Measurements from ENCODE around the gene RGS9.
"Not testable (repeated sequence)": the region's sequence is repeated elsewhere in the genome, so short reads cannot be mapped to it uniquely, and the experiment has no call there.

RGS9 gene

DNA sequence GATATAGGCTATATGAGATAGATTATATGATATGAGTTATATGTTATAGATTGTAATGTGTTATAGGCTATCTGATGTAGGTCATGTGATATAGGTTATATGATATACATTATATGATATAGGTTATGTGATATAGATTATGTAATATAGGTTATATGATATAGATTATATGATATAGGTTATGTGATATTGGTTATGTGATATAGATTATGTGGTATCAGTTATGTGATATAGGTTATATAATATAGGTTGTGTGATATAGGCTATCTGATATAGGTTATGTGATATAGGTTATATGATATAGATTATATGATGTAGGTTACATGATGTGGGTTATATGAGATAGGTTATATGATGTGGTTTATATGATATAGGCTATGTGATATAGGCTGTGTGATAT is 68.5 kb downstream of the RGS9 start:
- no peak for DNase-seq (ENCODE audit: low read depth in 1 of 2, low spot score in 1 of 2)

DNA sequence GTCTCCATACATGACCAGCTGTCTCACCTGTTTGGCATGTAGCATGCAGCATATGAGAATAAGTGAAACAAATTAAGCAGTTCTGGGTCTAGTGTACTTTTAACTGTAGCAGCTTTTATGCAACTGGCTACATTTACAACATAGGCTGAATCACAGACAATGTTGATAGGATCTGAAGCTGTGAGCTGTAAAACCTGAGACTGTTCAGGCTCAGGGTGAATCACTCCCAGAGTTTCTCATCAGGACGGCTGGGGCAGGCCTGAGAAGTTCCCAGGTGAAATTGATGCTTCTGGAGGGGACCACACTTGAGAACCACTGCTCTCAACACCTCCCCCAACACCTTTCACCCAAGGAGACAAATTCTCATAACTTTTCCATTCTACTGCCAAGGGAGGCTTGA is 70.3 kb downstream of the RGS9 start:
- not testable (repeated sequence) for DNase-seq (ENCODE audit: low read depth in 1 of 2, low spot score in 1 of 2)

GRCh38 chr17:65208717-65209116 is 71.5 kb downstream of the RGS9 start:
- DNase-seq (ENCODE audit: low read depth in 1 of 2, low spot score in 1 of 2): no peak

DNA sequence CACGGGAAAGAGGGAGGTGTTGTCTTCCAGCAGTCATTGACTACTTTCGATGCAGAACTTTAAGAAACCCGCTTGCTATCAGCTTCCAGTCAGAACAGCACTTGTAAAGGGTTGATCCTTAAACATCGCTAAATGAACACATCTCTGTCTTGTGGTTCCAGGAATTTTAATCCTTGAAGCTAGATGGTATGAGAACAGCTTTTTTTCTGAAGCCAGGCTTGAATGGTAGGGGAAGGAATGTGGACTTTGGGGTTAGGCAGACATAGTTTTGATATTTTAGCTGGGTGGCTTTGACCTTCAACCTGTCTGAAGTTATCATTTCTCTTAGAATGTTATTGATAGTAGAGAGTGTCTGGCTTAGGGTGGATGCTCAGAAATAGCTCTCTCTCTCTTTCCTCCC is 81.1 kb downstream of the RGS9 start:
- no peak for DNase-seq (ENCODE audit: low read depth in 1 of 2, low spot score in 1 of 2)

- DNase-seq (ENCODE audit: low read depth in 1 of 2, low spot score in 1 of 2): no peak
Measured at GRCh38 chr17:65219124-65219523, 82.0 kb downstream of the RGS9 start.

DNA sequence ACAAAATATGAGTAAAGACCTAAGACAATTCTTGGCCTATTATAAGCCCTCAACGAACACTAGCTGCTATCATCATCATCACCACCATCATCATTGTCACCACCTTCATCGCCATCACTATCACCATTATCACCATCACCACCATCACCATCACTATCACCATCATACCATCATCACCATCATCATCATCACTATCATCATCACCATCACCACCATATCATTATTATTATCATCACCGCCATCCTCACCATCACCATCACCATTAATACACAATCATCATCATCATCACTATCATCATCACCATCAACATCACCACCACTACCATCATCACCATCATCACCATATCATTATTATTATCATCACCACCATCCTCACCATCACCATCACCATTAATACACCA is 82.5 kb downstream of the RGS9 start:
- DNase-seq (ENCODE audit: low read depth in 1 of 2, low spot score in 1 of 2): no peak

GRCh38 chr17:65220732-65221131 is 83.6 kb downstream of the RGS9 start:
- no peak for DNase-seq (ENCODE audit: low read depth in 1 of 2, low spot score in 1 of 2)

- no peak for DNase-seq (ENCODE audit: low read depth in 1 of 2, low spot score in 1 of 2)
Measured at GRCh38 chr17:65222214-65222738, 85.1 kb downstream of the RGS9 start.

DNA sequence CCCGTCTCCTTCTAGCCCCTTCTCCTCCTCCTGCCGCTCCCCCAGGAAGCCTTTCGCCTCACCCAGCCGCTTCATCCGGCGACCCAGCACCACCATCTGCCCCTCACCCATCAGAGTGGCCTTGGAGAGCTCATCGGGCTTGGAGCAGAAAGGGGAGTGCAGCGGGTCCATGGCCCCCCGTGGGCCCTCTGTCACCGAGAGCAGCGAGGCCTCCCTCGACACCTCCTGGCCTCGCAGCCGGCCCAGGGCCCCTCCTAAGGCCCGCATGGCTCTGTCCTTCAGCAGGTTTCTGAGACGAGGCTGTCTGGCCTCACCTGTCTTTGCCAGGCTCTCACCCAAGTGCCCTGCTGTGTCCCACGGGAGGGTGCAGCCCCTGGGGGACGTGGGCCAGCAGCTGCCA is 87.9 kb downstream of the RGS9 start:
- DNase-seq (ENCODE audit: low read depth in 1 of 2, low spot score in 1 of 2): no peak

DNA sequence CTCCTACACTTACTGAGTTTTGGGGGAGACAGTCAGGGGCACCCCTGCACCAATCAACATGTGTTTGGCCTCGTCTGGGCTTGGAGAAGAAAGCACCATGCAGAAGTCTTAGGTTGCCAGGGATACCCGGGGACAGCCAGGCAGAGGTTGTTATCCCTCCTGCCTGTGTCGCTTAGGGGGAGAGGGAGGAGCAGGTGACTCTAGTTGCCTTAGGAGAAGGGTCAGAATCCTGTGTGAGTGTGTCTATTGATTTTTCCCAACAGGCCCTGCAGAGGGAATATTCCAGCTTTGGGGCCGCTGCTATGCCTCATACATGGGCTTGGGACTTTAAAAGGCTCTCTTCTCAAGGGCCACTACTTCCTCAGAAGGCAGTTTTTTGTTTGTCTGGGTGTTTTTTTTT is 89.1 kb downstream of the RGS9 start:
- no peak for DNase-seq (ENCODE audit: low read depth in 1 of 2, low spot score in 1 of 2)

- no peak for DNase-seq (ENCODE audit: low read depth in 1 of 2, low spot score in 1 of 2)
Measured at GRCh38 chr17:65227637-65228036, 90.5 kb downstream of the RGS9 start.

DNA sequence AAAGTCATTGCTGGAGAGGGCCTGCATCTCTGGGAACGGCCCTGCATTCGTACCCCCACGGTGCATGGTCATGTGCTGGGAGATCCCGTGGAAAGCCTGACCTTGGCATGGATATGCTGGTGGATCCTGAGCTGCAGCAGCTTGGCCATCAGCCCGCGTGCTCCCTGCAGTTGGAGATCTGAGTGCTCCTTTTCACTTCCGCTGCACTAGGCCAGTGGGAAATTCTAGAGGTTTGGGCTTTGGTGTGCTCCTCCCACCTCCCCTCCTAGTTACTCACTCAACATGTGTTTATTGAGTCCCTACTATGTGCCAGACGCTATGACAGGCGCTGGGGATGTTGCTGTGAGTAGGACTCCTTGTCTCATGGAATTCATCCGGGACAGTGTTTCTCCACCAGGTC is 91.1 kb downstream of the RGS9 start:
- no peak for DNase-seq (ENCODE audit: low read depth in 1 of 2, low spot score in 1 of 2)

DNA sequence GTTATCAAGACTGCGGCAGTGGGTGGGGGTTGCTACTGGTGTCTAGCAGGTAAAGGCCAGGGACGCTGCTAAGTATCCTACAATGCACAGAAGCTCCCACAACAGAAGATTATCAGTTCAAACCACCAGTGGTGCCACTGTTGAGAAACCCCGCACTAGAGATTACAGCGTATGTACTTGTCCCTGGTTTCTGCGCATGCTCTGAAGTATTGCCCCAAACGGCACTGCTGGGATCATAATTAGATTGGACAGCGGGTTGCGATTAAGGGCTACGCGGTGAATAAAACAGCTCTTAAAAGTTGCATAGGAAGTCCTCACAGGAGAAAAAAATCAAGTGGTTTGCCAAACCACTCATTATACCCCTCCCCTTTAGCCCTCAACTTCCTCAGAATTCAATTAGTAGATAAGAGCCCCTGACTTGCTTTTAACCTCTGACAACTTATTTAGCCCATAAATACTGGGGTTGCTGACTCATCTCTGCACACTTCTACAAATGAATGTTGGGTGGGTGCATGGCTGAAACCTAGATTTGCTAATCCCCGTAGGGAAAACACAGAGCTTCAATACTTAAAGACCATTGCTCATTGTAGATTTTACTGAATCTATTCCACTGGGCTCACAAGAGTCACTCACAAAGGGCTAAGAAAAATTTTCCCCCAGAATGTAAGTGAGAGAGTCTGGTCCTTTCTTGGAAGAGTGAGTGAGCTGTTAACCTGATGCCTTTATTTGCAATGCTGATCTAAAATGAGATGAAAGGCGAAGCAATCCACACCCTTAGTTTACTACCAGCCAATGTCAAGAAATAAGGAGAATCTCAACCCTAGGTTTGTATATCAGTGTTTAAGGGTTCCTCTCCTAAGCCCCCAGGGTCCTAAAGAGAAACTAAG is 91.8 kb downstream of the RGS9 start:
- no peak for DNase-seq (ENCODE audit: low read depth in 1 of 2, low spot score in 1 of 2)

DNA sequence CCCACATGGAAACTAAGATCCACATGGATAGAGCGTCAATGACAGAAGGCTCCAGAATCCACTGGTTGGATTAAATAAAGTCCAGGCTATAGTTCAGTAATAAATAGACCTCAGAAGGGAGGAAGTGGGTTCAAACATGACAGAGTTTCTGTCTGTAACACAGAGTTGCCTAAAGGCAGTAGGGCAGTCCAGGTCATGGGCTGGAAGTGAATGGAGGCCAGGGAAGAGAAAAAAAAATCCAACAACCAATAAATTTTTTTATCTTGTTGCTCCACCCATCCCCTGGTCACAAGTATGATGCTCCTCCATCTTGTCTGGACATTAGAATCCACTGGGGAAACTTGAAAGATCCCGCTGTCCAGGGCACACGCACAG is 92.4 kb downstream of the RGS9 start:
- no peak for DNase-seq (ENCODE audit: low read depth in 1 of 2, low spot score in 1 of 2)

GRCh38 chr17:65230040-65230439 is 92.9 kb downstream of the RGS9 start:
- no peak for DNase-seq (ENCODE audit: low read depth in 1 of 2, low spot score in 1 of 2)

GRCh38 chr17:65231086-65231485 is 93.9 kb downstream of the RGS9 start:
- DNase-seq (ENCODE audit: low read depth in 1 of 2, low spot score in 1 of 2): no peak

DNA sequence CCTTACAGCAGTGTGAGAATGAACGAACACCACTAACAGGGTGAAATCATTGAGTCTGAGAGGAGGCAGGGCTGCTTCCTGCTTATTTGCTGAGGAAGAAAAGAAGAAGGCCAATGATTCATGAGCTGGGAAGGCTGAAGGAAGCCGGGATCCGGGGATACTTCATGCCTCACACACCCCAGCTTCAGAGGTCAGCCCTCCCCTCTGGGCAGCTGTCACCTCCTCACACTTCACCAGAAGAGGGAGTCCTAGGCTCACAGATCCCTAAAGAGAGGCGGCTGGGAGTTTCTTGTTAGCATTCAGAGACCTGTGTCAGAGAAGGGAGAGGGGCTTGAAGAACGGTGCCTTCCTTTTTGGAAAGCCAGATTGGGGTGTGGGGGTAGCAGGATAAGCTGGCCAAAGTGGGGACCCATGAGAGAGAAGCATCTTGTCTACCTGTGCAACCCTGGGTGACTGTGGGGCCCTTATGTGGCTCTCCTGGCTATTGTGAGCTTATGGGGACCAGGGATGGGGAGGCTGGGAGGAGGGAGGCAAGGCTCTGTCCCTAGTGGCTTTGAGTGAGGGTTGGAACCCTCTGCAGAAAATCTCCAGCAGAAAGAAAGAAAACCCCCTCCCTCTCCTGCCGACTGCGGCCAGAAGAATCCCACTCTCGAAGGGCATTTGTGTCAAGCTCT is 94.6 kb downstream of the RGS9 start:
- peak in 1 of 2 donors; percentile 9 for DNase-seq (ENCODE audit: low read depth in 1 of 2, low spot score in 1 of 2)

DNA sequence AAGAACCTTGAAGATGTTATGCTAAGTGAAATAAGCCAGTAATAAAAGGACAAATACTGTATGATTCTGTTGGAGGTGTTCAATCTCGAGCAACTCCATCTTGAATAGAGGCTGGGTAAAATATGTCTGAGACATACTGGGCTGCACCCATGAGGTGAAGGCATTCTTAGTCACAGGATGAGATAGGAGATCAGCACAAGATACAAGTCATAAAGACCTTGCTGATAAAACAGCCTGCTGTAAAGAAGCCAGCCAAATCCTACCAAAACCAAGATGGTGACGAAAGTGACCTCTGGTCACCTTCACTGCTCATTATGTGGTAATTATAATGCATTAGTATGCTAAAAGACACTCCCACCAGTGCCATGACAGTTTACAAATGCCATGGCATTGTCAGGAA is 98.1 kb downstream of the RGS9 start:
- DNase-seq (ENCODE audit: low read depth in 1 of 2, low spot score in 1 of 2): no peak

- DNase-seq (ENCODE audit: low read depth in 1 of 2, low spot score in 1 of 2): no peak
Measured at GRCh38 chr17:65236321-65236720, 99.2 kb downstream of the RGS9 start.

DNA sequence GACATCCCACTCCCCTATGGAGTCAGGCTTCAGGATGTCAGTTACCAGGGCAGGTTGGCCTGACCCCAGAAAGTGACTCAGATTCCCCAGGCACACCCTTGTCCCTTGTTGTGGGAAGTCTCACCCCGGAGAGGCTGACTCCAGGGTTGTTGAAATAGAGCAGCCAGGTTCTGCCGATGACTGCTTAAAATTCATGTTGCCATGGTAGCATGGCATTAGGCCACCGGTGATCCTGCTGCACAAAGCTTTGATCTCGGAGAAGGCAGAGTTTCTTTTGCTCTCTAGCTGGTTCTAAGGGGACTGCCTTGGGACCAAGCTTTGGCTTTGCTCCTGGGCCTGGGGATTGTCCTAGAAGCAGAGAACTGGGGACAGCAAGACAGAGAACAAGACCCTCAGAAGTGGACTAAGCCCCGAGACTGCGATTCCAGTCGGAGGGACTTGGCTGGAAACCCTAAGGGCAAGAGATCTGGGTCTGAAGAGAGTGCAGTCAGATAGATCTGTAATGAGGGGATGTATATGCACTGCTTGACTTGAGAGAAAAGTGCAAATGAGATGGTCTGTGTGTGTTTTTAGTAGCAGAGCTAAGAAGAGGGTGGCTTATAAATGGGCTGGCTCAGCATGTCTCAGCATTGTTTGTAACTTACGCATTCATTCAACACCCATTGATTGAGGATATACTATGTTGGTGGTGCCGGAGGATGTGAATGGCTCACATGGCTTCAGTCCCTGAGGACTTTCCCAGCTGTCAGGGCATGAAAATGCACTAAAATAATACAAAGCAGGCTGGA is 106.9 kb downstream of the RGS9 start:
- no peak for DNase-seq (ENCODE audit: low read depth in 1 of 2, low spot score in 1 of 2)

DNA sequence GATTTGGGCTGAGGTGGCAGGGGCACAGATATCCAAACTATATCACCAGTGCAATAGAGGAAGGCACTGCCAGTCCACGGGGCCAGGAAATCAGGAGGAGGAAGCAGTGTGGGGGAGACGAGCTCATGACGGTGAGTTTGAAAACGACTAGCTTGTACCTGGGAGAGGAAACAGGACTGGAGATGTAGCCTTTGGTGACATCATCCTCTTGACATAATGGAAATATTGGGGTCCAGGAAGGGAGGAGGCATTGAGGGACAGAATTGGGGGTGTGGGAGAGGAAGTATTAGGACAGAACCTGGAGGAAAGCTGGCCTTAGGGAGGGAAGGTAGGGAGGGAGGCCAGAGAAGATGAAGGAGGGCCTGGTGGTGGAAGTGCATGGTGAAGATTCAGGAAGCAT is 109.1 kb downstream of the RGS9 start:
- no peak for DNase-seq (ENCODE audit: low read depth in 1 of 2, low spot score in 1 of 2)

DNA sequence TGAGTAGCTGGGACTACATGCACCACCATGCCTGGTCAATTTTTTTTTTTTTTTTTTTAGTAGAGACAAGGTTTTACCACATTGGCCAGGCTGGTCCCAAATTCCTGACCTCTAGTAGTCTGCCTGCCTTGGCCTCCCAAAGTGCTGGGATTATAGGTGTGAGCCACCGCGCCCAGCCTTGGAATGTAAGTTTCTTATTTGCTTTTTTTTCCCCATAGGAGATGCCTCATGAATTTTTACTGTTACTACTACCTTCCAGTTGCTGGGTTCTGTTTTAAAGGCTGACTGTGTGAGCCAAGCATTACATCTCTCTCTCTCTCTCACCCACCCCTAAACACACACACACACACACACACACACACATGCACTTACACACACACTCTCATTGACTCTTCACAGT is 112.6 kb downstream of the RGS9 start:
- DNase-seq (ENCODE audit: low read depth in 1 of 2, low spot score in 1 of 2): no peak
